ENCODE data around the gene NAPEPLD. TPM values are rescaled to one million over a fixed set of nuclear protein-coding genes. Genes with fewer than 3 reads are reported as not detected.

The NAPEPLD gene
- polyA plus RNA-seq, 1 donor (not counting 4 experiments of a cell fraction or from before 2014, with no cell fraction given) = 3.8 TPM

DNA sequence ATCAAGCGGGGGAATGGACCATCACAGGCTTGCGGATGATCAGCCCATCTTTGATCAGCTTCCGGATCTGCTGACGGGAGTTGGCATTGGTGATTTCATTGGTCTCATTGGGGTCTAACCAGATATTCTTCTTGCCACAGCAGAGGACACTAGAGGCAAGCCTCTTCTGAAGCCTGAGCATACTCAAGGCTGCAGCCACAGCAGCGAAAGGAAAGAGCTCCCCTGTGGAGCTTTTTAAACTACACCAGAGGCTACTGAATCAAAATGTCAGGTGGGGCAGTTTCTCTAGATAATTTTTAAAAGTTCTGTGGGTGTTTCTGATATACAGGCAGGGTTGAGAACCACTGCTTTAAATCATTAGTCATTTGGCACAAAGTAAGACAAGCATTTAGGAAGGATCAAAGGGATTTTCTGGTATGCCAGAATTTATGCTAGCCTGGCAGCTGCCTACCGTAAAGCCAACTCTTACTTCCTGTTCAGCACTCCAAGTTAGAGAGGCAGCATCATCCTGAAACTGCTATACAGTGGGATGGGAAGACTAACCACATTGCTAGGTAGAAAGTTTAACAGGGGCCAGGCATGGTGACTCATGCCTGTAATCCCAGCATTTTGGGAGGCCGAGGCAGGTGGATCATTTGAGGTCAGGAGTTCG lies 7.0 kb downstream of the NAPEPLD start:
- H3K4me3 ChIP-seq (ENCODE audit: control insufficient read depth in 2 of 3, extremely low read depth in 1 of 3, insufficient read depth in 2 of 3, low read depth in 1 of 3, low read length in 3 of 3) = no peak overlapping the region
- H3K79me2 ChIP-seq (ENCODE audit: control insufficient read depth, insufficient read depth, low read length) = peaks cover 2% of the 10 kb centered on the region
- no peak for FAIRE-seq
- H3K4me2 ChIP-seq (ENCODE audit: control insufficient read depth, extremely low read depth, insufficient read depth, low read depth, low read length) = no peak overlapping the region
- H4K20me1 ChIP-seq (ENCODE audit: control insufficient read depth, extremely low read depth, insufficient read depth, low read length) = no peaks in the 10 kb centered on the region
- no peak overlapping the region for H3K27ac ChIP-seq (ENCODE audit: control insufficient read depth, insufficient read depth, low read length)
- TF ChIP-seq EZH2 (IDR thresholded peaks at IDR 0.05; ENCODE audit: low read length) = no peak
- TF ChIP-seq, protein P1, sequence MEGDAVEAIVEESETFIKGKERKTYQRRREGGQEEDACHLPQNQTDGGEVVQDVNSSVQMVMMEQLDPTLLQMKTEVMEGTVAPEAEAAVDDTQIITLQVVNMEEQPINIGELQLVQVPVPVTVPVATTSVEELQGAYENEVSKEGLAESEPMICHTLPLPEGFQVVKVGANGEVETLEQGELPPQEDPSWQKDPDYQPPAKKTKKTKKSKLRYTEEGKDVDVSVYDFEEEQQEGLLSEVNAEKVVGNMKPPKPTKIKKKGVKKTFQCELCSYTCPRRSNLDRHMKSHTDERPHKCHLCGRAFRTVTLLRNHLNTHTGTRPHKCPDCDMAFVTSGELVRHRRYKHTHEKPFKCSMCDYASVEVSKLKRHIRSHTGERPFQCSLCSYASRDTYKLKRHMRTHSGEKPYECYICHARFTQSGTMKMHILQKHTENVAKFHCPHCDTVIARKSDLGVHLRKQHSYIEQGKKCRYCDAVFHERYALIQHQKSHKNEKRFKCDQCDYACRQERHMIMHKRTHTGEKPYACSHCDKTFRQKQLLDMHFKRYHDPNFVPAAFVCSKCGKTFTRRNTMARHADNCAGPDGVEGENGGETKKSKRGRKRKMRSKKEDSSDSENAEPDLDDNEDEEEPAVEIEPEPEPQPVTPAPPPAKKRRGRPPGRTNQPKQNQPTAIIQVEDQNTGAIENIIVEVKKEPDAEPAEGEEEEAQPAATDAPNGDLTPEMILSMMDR (optimal IDR thresholded peaks at IDR 0.05 in 1 of 3, IDR thresholded peaks at IDR 0.05 in 1 of 3, conservative IDR thresholded peaks at IDR 0.05 in 1 of 3; ENCODE audit: extremely low read depth in 1 of 3, insufficient read depth in 2 of 3, low read length in 3 of 3) = no peak
- no peak overlapping the region for H3K9ac ChIP-seq (ENCODE audit: control insufficient read depth, extremely low read depth, insufficient read depth, low read length)
- no peak for DNase-seq (ENCODE audit: low read depth, low spot score)
- dilution Hi-C loops (cut with MboI; ENCODE audit: extremely low pct_ligation_motif_present, low sequenced_read_pairs) = no loop called here
- no peak overlapping the region for H2AFZ ChIP-seq (ENCODE audit: control insufficient read depth, low read length)
- H3K27me3 ChIP-seq (ENCODE audit: control insufficient read depth, extremely low read depth, insufficient read depth, low read length) = no peaks in the 10 kb centered on the region
- H3K9me3 ChIP-seq (ENCODE audit: control insufficient read depth, low read depth, low read length) = no peaks in the 10 kb centered on the region
- no peaks in the 10 kb centered on the region for H3K36me3 ChIP-seq (ENCODE audit: control insufficient read depth in 2 of 2, extremely low read depth in 1 of 2, insufficient read depth in 2 of 2, low read length in 2 of 2)
- peaks cover 4% of the 10 kb centered on the region for H3K4me1 ChIP-seq (ENCODE audit: control insufficient read depth, extremely low read depth, insufficient read depth, low read length)
- H3K9me1 ChIP-seq (ENCODE audit: control insufficient read depth, extremely low read depth, insufficient read depth, low read length) = no peaks in the 10 kb centered on the region

DNA sequence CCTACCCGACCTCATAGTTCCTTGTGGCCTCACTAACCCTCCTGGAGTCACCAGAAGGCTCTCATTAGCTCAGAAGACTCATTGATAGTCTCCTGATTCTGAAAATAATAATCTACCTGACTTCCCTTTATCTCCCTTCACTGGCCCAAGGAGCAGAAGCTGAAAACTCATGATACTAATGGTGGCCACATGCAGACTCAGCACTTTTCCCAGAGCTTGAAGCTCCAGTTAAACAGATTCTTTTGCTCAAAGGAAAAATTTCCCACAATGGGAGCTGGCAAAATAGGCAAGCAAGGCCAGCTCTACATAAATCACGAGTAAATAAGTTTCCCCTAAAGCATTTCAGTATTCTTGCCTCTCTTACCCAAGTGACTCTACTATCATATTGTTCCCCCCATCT lies 8.2 kb downstream of the NAPEPLD start:
- TF ChIP-seq, protein P1 (optimal IDR thresholded peaks at IDR 0.05 in 1 of 3, IDR thresholded peaks at IDR 0.05 in 1 of 3, conservative IDR thresholded peaks at IDR 0.05 in 1 of 3; ENCODE audit: extremely low read depth in 1 of 3, insufficient read depth in 2 of 3, low read length in 3 of 3) = no peak
- TF ChIP-seq EZH2 (IDR thresholded peaks at IDR 0.05; ENCODE audit: low read length) = no peak
- DNase-seq (ENCODE audit: low read depth, low spot score) (no peak), FAIRE-seq (no peak)
- no peak overlapping the region for H3K4me2 ChIP-seq (ENCODE audit: control insufficient read depth, extremely low read depth, insufficient read depth, low read depth, low read length)
- H3K36me3 ChIP-seq (ENCODE audit: control insufficient read depth in 2 of 2, extremely low read depth in 1 of 2, insufficient read depth in 2 of 2, low read length in 2 of 2) = no peaks in the 10 kb centered on the region
- no peaks in the 10 kb centered on the region for H4K20me1 ChIP-seq (ENCODE audit: control insufficient read depth, extremely low read depth, insufficient read depth, low read length)
- no peak overlapping the region for H3K27ac ChIP-seq (ENCODE audit: control insufficient read depth, insufficient read depth, low read length)
- H3K9ac ChIP-seq (ENCODE audit: control insufficient read depth, extremely low read depth, insufficient read depth, low read length) = no peak overlapping the region
- H3K9me1 ChIP-seq (ENCODE audit: control insufficient read depth, extremely low read depth, insufficient read depth, low read length) = no peaks in the 10 kb centered on the region
- H2AFZ ChIP-seq (ENCODE audit: control insufficient read depth, low read length) = no peak overlapping the region
- H3K4me1 ChIP-seq (ENCODE audit: control insufficient read depth, extremely low read depth, insufficient read depth, low read length) = peaks cover 4% of the 10 kb centered on the region
- no peak overlapping the region for H3K4me3 ChIP-seq (ENCODE audit: control insufficient read depth in 2 of 3, extremely low read depth in 1 of 3, insufficient read depth in 2 of 3, low read depth in 1 of 3, low read length in 3 of 3)
- dilution Hi-C loops (cut with MboI; ENCODE audit: extremely low pct_ligation_motif_present, low sequenced_read_pairs) = no loop called here
- H3K79me2 ChIP-seq (ENCODE audit: control insufficient read depth, insufficient read depth, low read length) = no peaks in the 10 kb centered on the region
- no peaks in the 10 kb centered on the region for H3K9me3 ChIP-seq (ENCODE audit: control insufficient read depth, low read depth, low read length)
- H3K27me3 ChIP-seq (ENCODE audit: control insufficient read depth, extremely low read depth, insufficient read depth, low read length) = no peaks in the 10 kb centered on the region
